ENCODE results near the gene AAR2.
A peak's percentile ranks its signal among the peaks of the same experiment; 100 is the strongest.

The AAR2 gene

GRCh38 chr20:36237477-36237876, 1.2 kb downstream of the AAR2 start:
- Mint-ChIP-seq H3K9me3 (no peaks in the 10 kb centered on the region), H3K4me3 (peak overlapping the region; percentile 91), H3K4me1 (ENCODE audit: low read depth) (peaks cover 46% of the 10 kb centered on the region), H3K36me3 (ENCODE audit: low read depth) (peaks cover 55% of the 10 kb centered on the region), H3K27ac (peak overlapping the region; percentile 93), H3K27me3 (no peaks in the 10 kb centered on the region)
- DNase-seq: no peak

GRCh38 chr20:36238153-36238552, 1.9 kb downstream of the AAR2 start:
- Mint-ChIP-seq H3K27me3 (no peaks in the 10 kb centered on the region), H3K27ac (peak overlapping the region; percentile 40), H3K9me3 (no peaks in the 10 kb centered on the region), H3K4me3 (peak overlapping the region; percentile 66), H3K36me3 (ENCODE audit: low read depth) (peaks cover 62% of the 10 kb centered on the region), H3K4me1 (ENCODE audit: low read depth) (peaks cover 46% of the 10 kb centered on the region)
- no peak for DNase-seq

GRCh38 chr20:36238760-36239159, 2.5 kb downstream of the AAR2 start:
- Mint-ChIP-seq H3K36me3 (ENCODE audit: low read depth) (peaks cover 68% of the 10 kb centered on the region), H3K9me3 (no peaks in the 10 kb centered on the region), H3K4me1 (ENCODE audit: low read depth) (peaks cover 51% of the 10 kb centered on the region), H3K4me3 (peak overlapping the region; percentile 42), H3K27ac (peak overlapping the region; percentile 80), H3K27me3 (no peaks in the 10 kb centered on the region)
- no peak for DNase-seq

DNA sequence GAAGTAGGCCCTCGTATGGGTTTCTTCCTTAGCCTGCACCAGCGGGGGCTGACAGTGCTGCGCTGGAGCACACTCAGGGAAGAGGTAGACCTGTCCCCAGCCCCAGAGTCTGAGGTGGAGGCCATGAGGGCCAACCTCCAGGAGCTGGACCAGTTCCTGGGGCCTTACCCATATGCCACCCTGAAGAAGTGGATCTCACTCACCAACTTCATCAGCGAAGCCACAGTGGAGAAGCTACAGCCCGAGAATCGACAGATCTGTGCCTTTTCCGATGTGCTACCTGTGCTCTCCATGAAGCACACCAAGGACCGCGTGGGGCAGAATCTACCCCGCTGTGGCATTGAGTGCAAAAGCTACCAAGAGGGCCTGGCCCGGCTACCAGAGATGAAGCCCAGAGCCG, 3.8 kb downstream of the AAR2 start:
- no peaks in the 10 kb centered on the region for H3K9me3 Mint-ChIP-seq
- H3K4me3 Mint-ChIP-seq: no peak overlapping the region
- DNase-seq: no peak
- no peak overlapping the region for H3K27ac Mint-ChIP-seq
- H3K27me3 Mint-ChIP-seq: no peaks in the 10 kb centered on the region
- peaks cover 81% of the 10 kb centered on the region for H3K36me3 Mint-ChIP-seq (ENCODE audit: low read depth)
- peaks cover 58% of the 10 kb centered on the region for H3K4me1 Mint-ChIP-seq (ENCODE audit: low read depth)

- Mint-ChIP-seq H3K36me3 (ENCODE audit: low read depth) (peaks cover 93% of the 10 kb centered on the region), H3K27me3 (no peaks in the 10 kb centered on the region), H3K27ac (no peak overlapping the region), H3K9me3 (no peaks in the 10 kb centered on the region), H3K4me3 (no peak overlapping the region), H3K4me1 (ENCODE audit: low read depth) (peaks cover 54% of the 10 kb centered on the region)
- no peak for DNase-seq
Measured at GRCh38 chr20:36241678-36242077, 5.4 kb downstream of the AAR2 start.

- Mint-ChIP-seq H3K9me3 (no peaks in the 10 kb centered on the region), H3K4me3 (no peak overlapping the region), H3K27ac (peak overlapping the region; percentile 38), H3K4me1 (ENCODE audit: low read depth) (peaks cover 47% of the 10 kb centered on the region), H3K27me3 (no peaks in the 10 kb centered on the region), H3K36me3 (ENCODE audit: low read depth) (peaks cover 95% of the 10 kb centered on the region)
- no peak for DNase-seq
Measured at GRCh38 chr20:36243726-36244125, 7.4 kb downstream of the AAR2 start.

DNA sequence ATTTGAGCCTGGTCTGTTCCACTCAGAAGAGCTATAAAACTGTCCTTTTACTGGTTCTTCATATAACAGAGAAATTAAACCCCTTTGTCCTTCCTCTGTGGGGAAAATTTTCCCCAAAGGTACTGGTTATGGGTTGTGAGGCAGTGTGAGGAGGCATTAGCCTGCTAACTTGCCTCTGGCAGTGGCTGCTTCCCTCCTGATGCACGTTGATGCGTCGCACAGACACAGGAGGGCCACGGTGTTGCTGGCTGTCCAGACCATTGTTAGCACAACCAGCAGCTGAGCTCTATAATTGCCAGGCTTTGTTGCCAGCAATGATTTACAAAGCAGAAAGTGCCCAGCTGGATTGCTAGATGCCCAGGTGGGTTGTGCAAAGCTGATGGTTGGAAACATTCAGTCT, 10.1 kb downstream of the AAR2 start:
- Mint-ChIP-seq H3K27ac (no peak overlapping the region), H3K36me3 (ENCODE audit: low read depth) (peaks cover 88% of the 10 kb centered on the region), H3K4me1 (ENCODE audit: low read depth) (peaks cover 39% of the 10 kb centered on the region), H3K9me3 (no peaks in the 10 kb centered on the region), H3K4me3 (no peak overlapping the region), H3K27me3 (no peaks in the 10 kb centered on the region)
- no peak for DNase-seq

DNA sequence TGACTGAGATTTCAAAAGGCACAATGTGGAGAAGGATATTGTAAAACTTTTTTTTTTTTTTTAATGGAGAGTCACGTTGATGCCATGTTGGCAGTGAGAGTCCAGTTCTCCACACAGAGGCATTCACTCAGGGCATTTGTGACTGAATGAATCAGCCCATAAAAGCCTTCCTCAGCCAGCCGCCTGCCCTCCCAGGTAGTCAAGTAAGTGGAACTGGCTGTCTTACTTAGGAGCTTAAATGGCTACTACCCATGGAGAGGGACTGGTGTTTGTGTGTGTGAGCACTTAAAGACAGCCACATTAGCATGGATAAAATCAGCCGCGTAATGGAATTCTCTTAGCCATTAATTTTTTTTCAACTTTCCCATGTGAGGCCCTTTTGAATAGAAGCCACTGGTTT, 12.6 kb downstream of the AAR2 start:
- H3K27ac Mint-ChIP-seq: no peak overlapping the region
- no peak for DNase-seq
- peaks cover 39% of the 10 kb centered on the region for H3K4me1 Mint-ChIP-seq (ENCODE audit: low read depth)
- no peak overlapping the region for H3K4me3 Mint-ChIP-seq
- H3K9me3 Mint-ChIP-seq: no peaks in the 10 kb centered on the region
- H3K36me3 Mint-ChIP-seq (ENCODE audit: low read depth): peaks cover 89% of the 10 kb centered on the region
- no peaks in the 10 kb centered on the region for H3K27me3 Mint-ChIP-seq

DNA sequence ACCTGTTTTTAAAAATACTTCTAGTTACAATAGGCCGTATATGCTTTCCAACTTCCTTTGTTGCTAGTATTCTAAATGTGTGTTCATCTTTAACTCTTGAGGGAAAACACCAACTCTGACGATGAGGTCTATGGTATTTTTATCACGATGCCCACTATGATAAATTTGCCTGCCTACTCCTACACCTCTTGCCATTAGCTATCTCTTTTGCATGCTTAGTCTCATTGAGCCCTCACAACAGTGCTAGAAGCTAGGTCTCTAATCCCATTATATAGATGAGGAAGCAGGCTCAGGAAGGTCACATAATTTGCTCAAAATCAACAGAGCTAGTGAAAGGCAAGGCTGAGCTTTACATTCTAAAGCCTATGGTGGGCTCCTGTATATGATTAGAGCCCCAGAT, 13.2 kb downstream of the AAR2 start:
- Mint-ChIP-seq H3K27me3 (no peaks in the 10 kb centered on the region), H3K27ac (peak overlapping the region; percentile 35), H3K36me3 (ENCODE audit: low read depth) (peaks cover 89% of the 10 kb centered on the region), H3K4me1 (ENCODE audit: low read depth) (peaks cover 37% of the 10 kb centered on the region), H3K9me3 (no peaks in the 10 kb centered on the region), H3K4me3 (no peak overlapping the region)
- DNase-seq: no peak

DNA sequence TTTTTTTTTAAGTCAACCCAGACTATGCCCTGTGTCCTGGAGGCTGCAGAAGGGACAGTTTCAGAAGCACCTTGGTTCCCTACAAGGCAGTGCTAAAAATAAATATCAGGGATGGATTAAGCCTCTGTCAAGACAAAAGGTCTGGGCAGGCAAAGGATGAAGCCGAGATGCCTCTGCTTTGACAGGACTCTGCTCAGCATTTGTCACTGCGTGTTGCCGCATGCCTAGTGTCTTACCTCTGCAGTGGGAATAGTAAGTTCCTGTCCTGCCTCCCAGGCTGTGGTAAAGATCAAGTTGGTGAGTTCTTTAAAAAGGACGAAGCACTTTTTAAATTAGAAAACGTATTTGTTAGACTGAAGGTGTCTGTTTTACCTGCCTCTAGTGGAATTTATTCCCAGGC, 15.1 kb downstream of the AAR2 start:
- H3K36me3 Mint-ChIP-seq (ENCODE audit: low read depth): peaks cover 89% of the 10 kb centered on the region
- H3K9me3 Mint-ChIP-seq: no peaks in the 10 kb centered on the region
- no peak overlapping the region for H3K27ac Mint-ChIP-seq

GRCh38 chr20:36252511-36252910, 16.2 kb downstream of the AAR2 start:
- Mint-ChIP-seq H3K4me3 (no peak overlapping the region), H3K36me3 (ENCODE audit: low read depth) (peaks cover 89% of the 10 kb centered on the region), H3K9me3 (no peaks in the 10 kb centered on the region), H3K4me1 (ENCODE audit: low read depth) (peaks cover 28% of the 10 kb centered on the region), H3K27ac (peak overlapping the region; percentile 6), H3K27me3 (no peaks in the 10 kb centered on the region)
- DNase-seq: no peak

More for the DNA sequence above, 15.1 kb downstream of the AAR2 start:
- Mint-ChIP-seq H3K4me3 (no peak overlapping the region), H3K27me3 (no peaks in the 10 kb centered on the region), H3K4me1 (ENCODE audit: low read depth) (peaks cover 30% of the 10 kb centered on the region)
- DNase-seq: no peak

- Mint-ChIP-seq H3K27me3 (no peaks in the 10 kb centered on the region), H3K4me1 (ENCODE audit: low read depth) (peaks cover 25% of the 10 kb centered on the region), H3K36me3 (ENCODE audit: low read depth) (peaks cover 85% of the 10 kb centered on the region), H3K27ac (no peak overlapping the region), H3K9me3 (no peaks in the 10 kb centered on the region), H3K4me3 (no peak overlapping the region)
- DNase-seq: no peak
Measured at GRCh38 chr20:36253036-36253435, 16.8 kb downstream of the AAR2 start.

- H3K27ac Mint-ChIP-seq: peak overlapping the region; percentile 37
- no peaks in the 10 kb centered on the region for H3K27me3 Mint-ChIP-seq
- H3K36me3 Mint-ChIP-seq (ENCODE audit: low read depth): peaks cover 76% of the 10 kb centered on the region
- DNase-seq: no peak
- peaks cover 17% of the 10 kb centered on the region for H3K4me1 Mint-ChIP-seq (ENCODE audit: low read depth)
- no peak overlapping the region for H3K4me3 Mint-ChIP-seq
- no peaks in the 10 kb centered on the region for H3K9me3 Mint-ChIP-seq
Measured at GRCh38 chr20:36254076-36254475, 17.8 kb downstream of the AAR2 start.

- peaks cover 8% of the 10 kb centered on the region for H3K4me1 Mint-ChIP-seq (ENCODE audit: low read depth)
- no peak overlapping the region for H3K27ac Mint-ChIP-seq
- H3K4me3 Mint-ChIP-seq: no peak overlapping the region
- H3K36me3 Mint-ChIP-seq (ENCODE audit: low read depth): peaks cover 64% of the 10 kb centered on the region
- no peak for DNase-seq
- no peaks in the 10 kb centered on the region for H3K27me3 Mint-ChIP-seq
- no peaks in the 10 kb centered on the region for H3K9me3 Mint-ChIP-seq
Measured at GRCh38 chr20:36255445-36255844, 19.2 kb downstream of the AAR2 start.

GRCh38 chr20:36259177-36260061, 23.1 kb downstream of the AAR2 start:
- H3K27me3 Mint-ChIP-seq: no peaks in the 10 kb centered on the region
- H3K9me3 Mint-ChIP-seq: no peaks in the 10 kb centered on the region
- DNase-seq: peak; percentile 22
- H3K4me1 Mint-ChIP-seq (ENCODE audit: low read depth): no peaks in the 10 kb centered on the region
- H3K27ac Mint-ChIP-seq: no peak overlapping the region
- H3K4me3 Mint-ChIP-seq: no peak overlapping the region
- H3K36me3 Mint-ChIP-seq (ENCODE audit: low read depth): peaks cover 32% of the 10 kb centered on the region

Data from activated T-cell treated with anti-CD3 and anti-CD28 coated beads, Interleukin-2, amount 50 U/mL, for 24 hours (primary cell).